HEK293 (cell line): ENCODE measurements around the gene HMGB1.

ENCODE experiments used
- CTCF ChIA-PET: fragments of 350-600 bp; formaldehyde crosslinking; extraction: SDS; loops from one replicate; lab custom pipeline; 2021; ENCODE audit warnings: antibody characterized with exemption; lab: Yijun Ruan, JAX
- POLR2A ChIA-PET: fragments of 300-600 bp; formaldehyde crosslinking; extraction: SDS; loops from one replicate; lab custom pipeline; 2020; ENCODE audit warnings: antibody characterized with exemption, inconsistent platforms; lab: Yijun Ruan, JAX
- H3K27ac ChIP-seq: fragments of 200-500 bp; sonication (Bioruptor generic); 2 replicates; pipeline ENCODE4 v1.5.1; 2014; ENCODE audit warnings: low read depth, low read length, control low read depth, inconsistent platforms; ENCODE audit errors: extremely low read depth
- H3K36me3 ChIP-seq, 2 experiments: fragments of 200-500 bp in 1 of 2; sonication (Bioruptor generic) in 1 of 2; 1 replicate in 1 of 2; 2 replicates in 1 of 2; pipeline ENCODE4 v1.5.1; 2014 to 2017; ENCODE audit warnings: inconsistent platforms in 2 of 2, low read length in 2 of 2; ENCODE audit not compliant: control insufficient read depth in 2 of 2, insufficient read depth in 1 of 2
- H3K4me1 ChIP-seq: fragments of 200-500 bp; sonication (Bioruptor generic); 2 replicates; pipeline ENCODE4 v1.5.1; 2014; ENCODE audit warnings: mild to moderate bottlenecking, low read length, inconsistent platforms; ENCODE audit not compliant: control insufficient read depth, insufficient read depth
- H3K4me3 ChIP-seq: 2 replicates; pipeline ENCODE4 v1.5.1; 2011; ENCODE audit warnings: low read depth, mild to moderate bottlenecking, control low read depth, low read length, moderate library complexity
- H3K9me3 ChIP-seq: fragments of 200-500 bp; sonication (Bioruptor generic); 2 replicates; pipeline ENCODE4 v1.5.1; 2014; ENCODE audit warnings: low read depth, low read length, inconsistent platforms; ENCODE audit not compliant: control insufficient read depth, insufficient read depth
- AEBP2 ChIP-seq: fragments of 450-650 bp; formaldehyde crosslinking; IDR thresholded peaks from 2 replicates; pipeline ENCODE4 v1.5.1; 2016; ENCODE audit warnings: missing biosample characterization, missing genetic modification characterization, borderline replicate concordance
- EGR2 ChIP-seq: fragments of 450-650 bp; formaldehyde crosslinking; IDR thresholded peaks from 2 replicates; pipeline ENCODE4 v1.5.1; 2016; ENCODE audit warnings: low read depth, missing biosample characterization, missing genetic modification characterization
- IKZF3 ChIP-seq: fragments of 450-650 bp; IDR thresholded peaks from 2 replicates; pipeline ENCODE4 v1.5.0; 2018; ENCODE audit warnings: missing biosample characterization, mild to moderate bottlenecking, missing genetic modification characterization, moderate library complexity
- INSM2 ChIP-seq: fragments of 450-650 bp; formaldehyde crosslinking; IDR thresholded peaks from 2 replicates; pipeline ENCODE4 v1.5.1; 2016; ENCODE audit warnings: missing biosample characterization, missing genetic modification characterization
- KLF1 ChIP-seq: fragments of 450-650 bp; formaldehyde crosslinking; IDR thresholded peaks from 2 replicates; pipeline ENCODE4 v1.5.1; 2016; ENCODE audit warnings: missing biosample characterization, missing genetic modification characterization
- KLF16 ChIP-seq: fragments of 450-650 bp; formaldehyde crosslinking; IDR thresholded peaks from 2 replicates; pipeline ENCODE4 v1.5.1; 2017; ENCODE audit warnings: missing biosample characterization, missing genetic modification characterization
- KLF8 ChIP-seq: fragments of 450-650 bp; formaldehyde crosslinking; IDR thresholded peaks from 2 replicates; pipeline ENCODE4 v1.5.1; 2016; ENCODE audit warnings: missing biosample characterization, missing genetic modification characterization
- MEIS1 ChIP-seq: sonication (generic); formaldehyde crosslinking; IDR thresholded peaks from 2 replicates; pipeline ENCODE4 v1.8.1; 2022; ENCODE audit warnings: missing genetic modification reagents, mild to moderate bottlenecking, borderline replicate concordance
- MYNN ChIP-seq: fragments of 450-650 bp; formaldehyde crosslinking; IDR thresholded peaks from 2 replicates; pipeline ENCODE4 v1.5.1; 2016; ENCODE audit warnings: missing biosample characterization, missing genetic modification characterization, borderline replicate concordance
- PBX3 ChIP-seq: sonication (generic); formaldehyde crosslinking; IDR thresholded peaks from 2 replicates; pipeline ENCODE4 v1.8.1; 2022; ENCODE audit warnings: mild to moderate bottlenecking, moderate library complexity, missing genetic modification reagents
- SP3 ChIP-seq: fragments of 450-650 bp; formaldehyde crosslinking; IDR thresholded peaks from 2 replicates; pipeline ENCODE4 v1.5.1; 2016; ENCODE audit warnings: missing biosample characterization, missing genetic modification characterization
- YY1 ChIP-seq: fragments of 450-650 bp; formaldehyde crosslinking; IDR thresholded peaks from 2 replicates; pipeline ENCODE4 v1.5.1; 2018; ENCODE audit warnings: missing biosample characterization, missing genetic modification characterization
- YY2 ChIP-seq: fragments of 450-650 bp; formaldehyde crosslinking; IDR thresholded peaks from 2 replicates; pipeline ENCODE4 v1.5.1; 2016; ENCODE audit warnings: missing biosample characterization, missing genetic modification characterization
- ZBTB17 ChIP-seq: fragments of 450-650 bp; formaldehyde crosslinking; IDR thresholded peaks from 2 replicates; pipeline ENCODE4 v1.5.1; 2016; ENCODE audit warnings: missing biosample characterization, missing genetic modification characterization
- ZBTB20 ChIP-seq: fragments of 450-650 bp; formaldehyde crosslinking; IDR thresholded peaks from 2 replicates; pipeline ENCODE4 v1.5.1; 2016; ENCODE audit warnings: missing biosample characterization, missing genetic modification characterization
- ZBTB8A ChIP-seq: fragments of 450-650 bp; formaldehyde crosslinking; IDR thresholded peaks from 2 replicates; pipeline ENCODE4 v1.5.1; 2016; ENCODE audit warnings: missing biosample characterization, missing genetic modification characterization
- ZFP37 ChIP-seq: fragments of 450-650 bp; formaldehyde crosslinking; IDR thresholded peaks from 2 replicates; pipeline ENCODE4 v1.5.1; 2016; ENCODE audit warnings: missing biosample characterization, missing genetic modification characterization
- ZNF121 ChIP-seq: fragments of 450-650 bp; formaldehyde crosslinking; IDR thresholded peaks from 2 replicates; pipeline ENCODE4 v1.5.1; 2016; ENCODE audit warnings: missing biosample characterization, missing genetic modification characterization
- ZNF155 ChIP-seq: fragments of 450-650 bp; formaldehyde crosslinking; IDR thresholded peaks from 2 replicates; pipeline ENCODE4 v1.5.1; 2016; ENCODE audit warnings: missing biosample characterization, missing genetic modification characterization
- ZNF2 ChIP-seq: fragments of 450-650 bp; formaldehyde crosslinking; IDR thresholded peaks from 2 replicates; pipeline ENCODE4 v1.5.1; 2016; ENCODE audit warnings: missing biosample characterization, missing genetic modification characterization
- ZNF211 ChIP-seq: fragments of 450-650 bp; formaldehyde crosslinking; IDR thresholded peaks from 2 replicates; pipeline ENCODE4 v1.5.1; 2016; ENCODE audit warnings: low read depth, missing biosample characterization, missing genetic modification characterization
- ZNF248 ChIP-seq: fragments of 450-650 bp; formaldehyde crosslinking; IDR thresholded peaks from 2 replicates; pipeline ENCODE4 v1.5.1; 2017; ENCODE audit warnings: missing biosample characterization, missing genetic modification characterization
- ZNF266 ChIP-seq: fragments of 450-650 bp; formaldehyde crosslinking; IDR thresholded peaks from 2 replicates; pipeline ENCODE4 v1.5.1; 2016; ENCODE audit warnings: missing biosample characterization, missing genetic modification characterization, low read depth
- ZNF473 ChIP-seq: fragments of 450-650 bp; formaldehyde crosslinking; IDR thresholded peaks from 2 replicates; pipeline ENCODE4 v1.5.1; 2017; ENCODE audit warnings: missing biosample characterization, missing genetic modification characterization
- ZNF585B ChIP-seq: fragments of 450-650 bp; formaldehyde crosslinking; IDR thresholded peaks from 2 replicates; pipeline ENCODE4 v1.5.1; 2016; ENCODE audit warnings: missing biosample characterization, missing genetic modification characterization
- ZNF621 ChIP-seq: fragments of 450-650 bp; formaldehyde crosslinking; IDR thresholded peaks from 2 replicates; pipeline ENCODE4 v1.5.1; 2017; ENCODE audit warnings: missing biosample characterization, missing genetic modification characterization
- ZNF626 ChIP-seq: fragments of 450-650 bp; sonication (Bioruptor Pico); formaldehyde crosslinking; IDR thresholded peaks from 2 replicates; pipeline ENCODE4 v1.5.1; 2018; ENCODE audit warnings: missing biosample characterization, missing genetic modification characterization, inconsistent platforms
- ZNF658 ChIP-seq: fragments of 450-650 bp; formaldehyde crosslinking; IDR thresholded peaks from 2 replicates; pipeline ENCODE4; 2016; ENCODE audit warnings: missing biosample characterization, missing genetic modification characterization
- ZNF670 ChIP-seq: fragments of 450-650 bp; formaldehyde crosslinking; IDR thresholded peaks from 2 replicates; pipeline ENCODE4 v1.5.1; 2016; ENCODE audit warnings: missing biosample characterization, missing genetic modification characterization, low read depth
- ZNF768 ChIP-seq: fragments of 450-650 bp; formaldehyde crosslinking; IDR thresholded peaks from 2 replicates; pipeline ENCODE4 v1.5.1; 2018; ENCODE audit warnings: missing biosample characterization, mild to moderate bottlenecking, missing genetic modification characterization
- ZNF776 ChIP-seq: fragments of 450-650 bp; formaldehyde crosslinking; IDR thresholded peaks from 2 replicates; pipeline ENCODE4 v1.5.0; 2017; ENCODE audit warnings: missing biosample characterization, missing genetic modification characterization, borderline replicate concordance
- ZNF777 ChIP-seq: fragments of 450-650 bp; formaldehyde crosslinking; IDR thresholded peaks from 2 replicates; pipeline ENCODE4 v1.5.1; 2017; ENCODE audit warnings: missing biosample characterization, missing genetic modification characterization, borderline replicate concordance
- ZSCAN16 ChIP-seq: fragments of 450-650 bp; formaldehyde crosslinking; IDR thresholded peaks from 2 replicates; pipeline ENCODE4 v1.5.1; 2016; ENCODE audit warnings: missing biosample characterization, missing genetic modification characterization
- ZSCAN23 ChIP-seq: fragments of 450-650 bp; formaldehyde crosslinking; IDR thresholded peaks from 2 replicates; pipeline ENCODE4 v1.5.1; 2016; ENCODE audit warnings: missing biosample characterization, missing genetic modification characterization
- ZXDB ChIP-seq: fragments of 450-650 bp; formaldehyde crosslinking; IDR thresholded peaks from 2 replicates; pipeline ENCODE4 v1.5.1; 2016; ENCODE audit warnings: missing biosample characterization, missing genetic modification characterization

The HMGB1 gene

DNA sequence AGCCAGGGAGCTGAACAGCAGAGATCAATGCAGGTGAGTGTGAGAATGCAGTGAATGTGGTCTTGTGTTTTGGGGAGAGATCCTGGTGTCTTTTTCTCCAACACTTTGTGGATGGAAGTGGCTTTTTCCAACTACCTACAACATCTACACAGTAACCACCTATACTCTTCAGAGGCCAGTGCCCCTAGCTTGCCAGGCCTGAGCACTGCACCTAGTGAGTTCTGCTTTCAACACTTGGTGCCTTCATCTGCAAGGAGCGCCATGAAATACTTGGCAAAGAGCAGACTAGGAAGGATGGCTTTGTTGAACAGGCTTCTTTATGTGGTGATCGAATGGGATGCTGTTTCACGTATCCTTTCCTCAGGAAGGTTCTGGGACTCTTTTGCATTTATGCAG lies 21.3 kb upstream of the HMGB1 start:
- Histone ChIP-seq H3K36me3 (no peaks in the 10 kb centered on the region), H3K27ac (no peak overlapping the region), H3K4me3 (no peak overlapping the region), H3K9me3 (no peaks in the 10 kb centered on the region), H3K4me1 (no peaks in the 10 kb centered on the region)
- ChIA-PET CTCF (interaction anchor here (0.7 kb wide), 1 partner anchor 47 kb away, joined by 3 read pairs; no protein-coding TSS in a partner anchor), POLR2A (interaction anchor here (0.6 kb wide), 1 partner anchor 47 kb away, joined by 4 read pairs; no protein-coding TSS in a partner anchor)
- TF ChIP-seq ZNF776 (tag by site-specific recombination), result no peak
- TF ChIP-seq AEBP2 (tag by site-specific recombination), result no peak
- TF ChIP-seq KLF16, result no peak
- TF ChIP-seq MEIS1, result no peak
- TF ChIP-seq ZBTB20 (tag by site-specific recombination), result no peak
- no peak for TF ChIP-seq MYNN (tag by site-specific recombination)
- no peak for TF ChIP-seq ZBTB17 (tag by site-specific recombination)
- no peak for TF ChIP-seq ZNF670 (tag by site-specific recombination)
- no peak for TF ChIP-seq SP3 (tag by site-specific recombination)
- TF ChIP-seq INSM2 (tag by site-specific recombination), result no peak
- TF ChIP-seq ZNF777 (tag by site-specific recombination), result no peak
- no peak for TF ChIP-seq ZXDB (tag by site-specific recombination)
- TF ChIP-seq EGR2 (tag by site-specific recombination), result no peak
- TF ChIP-seq ZNF626, result no peak
- TF ChIP-seq ZNF473 (tag by site-specific recombination), result no peak
- no peak for TF ChIP-seq IKZF3 (tag by site-specific recombination)
- TF ChIP-seq PBX3 (CRISPR knock-in tag), result no peak
- TF ChIP-seq ZNF248 (tag by site-specific recombination), result no peak

- Histone ChIP-seq H3K4me1 (no peaks in the 10 kb centered on the region), H3K9me3 (no peaks in the 10 kb centered on the region), H3K27ac (no peak overlapping the region), H3K4me3 (no peak overlapping the region), H3K36me3 (no peaks in the 10 kb centered on the region)
- ChIA-PET POLR2A (interaction anchor here (0.6 kb wide), 1 partner anchor 14 kb away, joined by 3 read pairs; no protein-coding TSS in a partner anchor), CTCF (no interaction called here)
- TF ChIP-seq ZBTB8A (tag by site-specific recombination) (no peak), YY1 (no peak), ZNF2 (tag by site-specific recombination) (no peak), ZSCAN16 (no peak), ZNF776 (tag by site-specific recombination) (no peak), ZNF121 (tag by site-specific recombination) (no peak), ZNF155 (tag by site-specific recombination) (no peak), KLF8 (tag by site-specific recombination) (no peak), ZSCAN23 (tag by site-specific recombination) (no peak), ZNF621 (no peak), YY2 (no peak), ZNF658 (tag by site-specific recombination) (no peak), ZFP37 (tag by site-specific recombination) (no peak), ZNF768 (tag by site-specific recombination) (no peak), KLF1 (no peak), ZNF211 (tag by site-specific recombination) (no peak), ZNF585B (tag by site-specific recombination) (no peak), ZNF266 (tag by site-specific recombination) (no peak)
These were observed 20.7 kb upstream of the HMGB1 start for GRCh38 chr13:30486230-30487074.
